ENCODE results near the gene TRAF6.

DNA sequence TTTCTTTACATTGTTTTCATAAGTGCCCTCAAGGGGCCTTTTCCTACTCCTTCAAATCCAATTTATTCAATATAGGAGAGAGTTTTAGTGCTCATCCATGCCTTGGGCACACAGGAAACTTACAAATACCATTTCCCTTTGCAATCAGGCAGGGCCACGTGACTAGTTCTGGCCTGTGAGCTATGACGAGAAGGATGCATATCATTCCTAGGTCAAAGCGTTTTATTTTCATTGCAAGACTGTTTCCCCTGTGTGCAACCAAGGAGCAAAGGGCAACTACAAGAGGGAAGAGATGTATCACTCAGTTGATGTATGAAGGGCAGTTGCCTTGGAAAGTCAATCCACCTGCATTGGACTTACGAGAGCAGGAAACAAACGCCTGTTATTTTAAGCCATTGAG is 1.9 kb upstream of the TRAF6 start:
- TF ChIP-seq MYC (IDR thresholded peaks at IDR 0.05; ENCODE audit: low read depth, low read length) (no peak), POLR2A (IDR thresholded peaks at IDR 0.05; ENCODE audit: extremely low read depth, insufficient read length) (no peak)
- TF ChIP-seq, protein P1, sequence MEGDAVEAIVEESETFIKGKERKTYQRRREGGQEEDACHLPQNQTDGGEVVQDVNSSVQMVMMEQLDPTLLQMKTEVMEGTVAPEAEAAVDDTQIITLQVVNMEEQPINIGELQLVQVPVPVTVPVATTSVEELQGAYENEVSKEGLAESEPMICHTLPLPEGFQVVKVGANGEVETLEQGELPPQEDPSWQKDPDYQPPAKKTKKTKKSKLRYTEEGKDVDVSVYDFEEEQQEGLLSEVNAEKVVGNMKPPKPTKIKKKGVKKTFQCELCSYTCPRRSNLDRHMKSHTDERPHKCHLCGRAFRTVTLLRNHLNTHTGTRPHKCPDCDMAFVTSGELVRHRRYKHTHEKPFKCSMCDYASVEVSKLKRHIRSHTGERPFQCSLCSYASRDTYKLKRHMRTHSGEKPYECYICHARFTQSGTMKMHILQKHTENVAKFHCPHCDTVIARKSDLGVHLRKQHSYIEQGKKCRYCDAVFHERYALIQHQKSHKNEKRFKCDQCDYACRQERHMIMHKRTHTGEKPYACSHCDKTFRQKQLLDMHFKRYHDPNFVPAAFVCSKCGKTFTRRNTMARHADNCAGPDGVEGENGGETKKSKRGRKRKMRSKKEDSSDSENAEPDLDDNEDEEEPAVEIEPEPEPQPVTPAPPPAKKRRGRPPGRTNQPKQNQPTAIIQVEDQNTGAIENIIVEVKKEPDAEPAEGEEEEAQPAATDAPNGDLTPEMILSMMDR (IDR thresholded peaks at IDR 0.05; ENCODE audit: low read depth, low read length), result no peak
- TF ChIP-seq, protein P2, sequence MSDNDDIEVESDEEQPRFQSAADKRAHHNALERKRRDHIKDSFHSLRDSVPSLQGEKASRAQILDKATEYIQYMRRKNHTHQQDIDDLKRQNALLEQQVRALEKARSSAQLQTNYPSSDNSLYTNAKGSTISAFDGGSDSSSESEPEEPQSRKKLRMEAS (IDR thresholded peaks at IDR 0.05; ENCODE audit: low read depth, low read length), result no peak

Data from NB4 (cell line).